WTC11 (cell line): ENCODE measurements around the gene APOBR. TPM values are rescaled to one million over a fixed set of nuclear protein-coding genes. Genes with fewer than 3 reads are reported as not detected.
"Not testable (repeated sequence)": the region's sequence is repeated elsewhere in the genome, so short reads cannot be mapped to it uniquely, and the experiment has no call there.

Source experiments
- ATAC-seq: fragments of 200-7000 bp; cut with Tn5 transposase; 2 replicates; pipeline ENCODE4 v1.10.0; 2021; ENCODE audit warnings: mild to moderate bottlenecking, moderate library complexity
- CTCF ChIA-PET: fragments of 300-600 bp; sonication (Branson Sonifier 250); formaldehyde crosslinking; loops from one replicate; lab custom pipeline; 2021; ENCODE audit warnings: antibody characterized with exemption; lab: Charles Lee
- POLR2A ChIA-PET: fragments of 350-600 bp; sonication (Branson Sonifier 250); formaldehyde crosslinking; loops from one replicate; lab custom pipeline; 2021; ENCODE audit warnings: antibody characterized with exemption; lab: Charles Lee
- DNase-seq: peaks from one replicate; pipeline ENCODE4 v3.0.0; 2021; ENCODE audit warnings: low spot score
- H3K27ac Mint-ChIP-seq: 2 replicates; pipeline ENCODE4 v1.8.0; 2021; ENCODE audit warnings: mixed read lengths
- H3K27me3 Mint-ChIP-seq: 2 replicates; pipeline ENCODE4 v1.8.0; 2021; ENCODE audit warnings: low read depth, mild to moderate bottlenecking, moderate library complexity, mixed read lengths
- H3K36me3 Mint-ChIP-seq: 2 replicates; pipeline ENCODE4 v1.8.0; 2021; ENCODE audit warnings: mixed read lengths
- H3K4me1 Mint-ChIP-seq: 2 replicates; pipeline ENCODE4 v1.8.0; 2022; ENCODE audit warnings: mixed read lengths
- H3K4me3 Mint-ChIP-seq: 2 replicates; pipeline ENCODE4 v1.8.0; 2021; ENCODE audit warnings: mild to moderate bottlenecking, moderate library complexity, mixed read lengths
- H3K9me3 Mint-ChIP-seq: 2 replicates; pipeline ENCODE4 v1.8.0; 2021; ENCODE audit warnings: mixed read lengths
- ATF1 ChIP-seq: sonication (generic); formaldehyde crosslinking; IDR thresholded peaks from 2 replicates; pipeline ENCODE4 v1.8.1; 2023; ENCODE audit warnings: mild to moderate bottlenecking, moderate library complexity, missing genetic modification reagents
- CREM ChIP-seq: sonication (generic); formaldehyde crosslinking; IDR thresholded peaks from 2 replicates; pipeline ENCODE4 v1.8.1; 2022; ENCODE audit warnings: mild to moderate bottlenecking, missing genetic modification reagents, moderate library complexity
- GRHL2 ChIP-seq: fragments of 250-450 bp; sonication (Bioruptor Pico); IDR thresholded peaks from 2 replicates; pipeline ENCODE4 v1.8.0; 2022; ENCODE audit warnings: mild to moderate bottlenecking, moderate library complexity; ENCODE audit not compliant: insufficient replicate concordance, severe bottlenecking
- NFATC4 ChIP-seq: fragments of 250-450 bp; sonication (Bioruptor Pico); IDR thresholded peaks from 2 replicates; pipeline ENCODE4 v1.9.0; 2021; ENCODE audit warnings: mild to moderate bottlenecking
- NR1H2 ChIP-seq: sonication (generic); formaldehyde crosslinking; IDR thresholded peaks from 2 replicates; pipeline ENCODE4 v1.9.0; 2021; ENCODE audit warnings: mild to moderate bottlenecking, moderate library complexity, missing genetic modification reagents
- PRRX2 ChIP-seq: fragments of 250-450 bp; sonication (Bioruptor Pico); IDR thresholded peaks from 2 replicates; pipeline ENCODE4 v1.8.0; 2021; ENCODE audit warnings: mild to moderate bottlenecking
- TEAD1 ChIP-seq: sonication (generic); formaldehyde crosslinking; IDR thresholded peaks from 2 replicates; pipeline ENCODE4 v1.8.0; 2022; ENCODE audit warnings: mild to moderate bottlenecking, missing genetic modification reagents
- TEAD4 ChIP-seq: sonication (generic); formaldehyde crosslinking; IDR thresholded peaks from 2 replicates; pipeline ENCODE4 v1.8.0; 2022; ENCODE audit warnings: mild to moderate bottlenecking, missing genetic modification reagents
- TP53 ChIP-seq: sonication (generic); formaldehyde crosslinking; IDR thresholded peaks from 2 replicates; pipeline ENCODE4 v1.8.1; 2023; ENCODE audit warnings: mild to moderate bottlenecking, missing genetic modification reagents
- ZNF121 ChIP-seq: sonication (generic); formaldehyde crosslinking; IDR thresholded peaks from 2 replicates; pipeline ENCODE4 v1.8.0; 2023; ENCODE audit warnings: missing genetic modification reagents
- ZNF138 ChIP-seq: sonication (generic); formaldehyde crosslinking; conservative IDR thresholded peaks from 2 replicates; pipeline ENCODE4 v1.8.1; 2022; ENCODE audit warnings: mild to moderate bottlenecking, moderate library complexity, missing genetic modification reagents
- total RNA-seq: library from RNA; stranded (reverse); gene quantifications from 3 replicates; pipeline ENCODE4 v1.2.3, GENCODE V29; 2021
- TF ChIP-seq, protein P1 (sequence below): sonication (generic); formaldehyde crosslinking; IDR thresholded peaks from 2 replicates; pipeline ENCODE4 v1.8.0; 2023; ENCODE audit warnings: missing genetic modification reagents, mild to moderate bottlenecking, borderline replicate concordance
- TF ChIP-seq, protein P2 (sequence below): fragments of 250-450 bp; sonication (Bioruptor Pico); IDR thresholded peaks from 2 replicates; pipeline ENCODE4 v2.1.2; 2022; ENCODE audit warnings: mild to moderate bottlenecking, moderate library complexity
- TF ChIP-seq, protein P3 (sequence below): sonication (generic); formaldehyde crosslinking; IDR thresholded peaks from 2 replicates; pipeline ENCODE4 v1.8.0; 2022; ENCODE audit warnings: mild to moderate bottlenecking, missing genetic modification reagents
- TF ChIP-seq, protein P4 (sequence below): fragments of 250-450 bp; sonication (Bioruptor Pico); conservative IDR thresholded peaks from 2 replicates; pipeline ENCODE4 v1.9.0; 2021; ENCODE audit warnings: mild to moderate bottlenecking
- TF ChIP-seq, protein P5 (sequence below): sonication (generic); formaldehyde crosslinking; IDR thresholded peaks from 2 replicates; pipeline ENCODE4 v1.8.1; 2023; ENCODE audit warnings: mild to moderate bottlenecking, missing genetic modification reagents, borderline replicate concordance

The APOBR gene
- total RNA-seq, 1 experiment from 2014 or later, result not detected

DNA sequence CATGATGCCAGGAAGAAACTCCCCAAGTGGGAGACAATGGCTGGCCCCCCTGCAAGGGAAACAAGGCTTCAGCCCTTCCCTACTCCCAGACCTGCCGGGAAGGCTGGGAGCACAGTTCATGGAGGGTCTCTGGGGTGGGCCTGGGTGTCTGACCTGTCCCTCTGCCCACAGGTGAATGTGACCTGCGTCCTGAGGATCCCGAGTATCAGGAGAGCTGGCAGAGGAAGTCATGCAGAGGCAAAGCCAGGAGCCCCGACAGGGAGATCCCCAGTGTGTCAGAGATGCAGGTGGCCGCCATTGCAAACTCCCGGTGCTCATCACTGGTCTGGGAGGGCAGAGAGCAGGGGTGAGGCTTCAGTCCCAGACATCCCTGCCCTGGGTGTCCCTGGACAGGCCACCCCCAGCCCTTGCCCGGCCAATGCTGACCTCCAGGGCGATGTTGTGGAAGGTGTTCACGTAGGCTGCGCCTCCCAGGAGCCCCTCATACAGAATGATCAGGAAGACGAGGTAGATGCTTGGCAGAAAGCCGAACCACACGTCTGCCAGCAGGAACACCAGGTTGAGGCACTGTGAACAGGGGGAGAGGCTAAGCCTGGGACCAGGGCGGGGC, 17.0 kb upstream of the APOBR start (continued):
- TF ChIP-seq, protein P1, sequence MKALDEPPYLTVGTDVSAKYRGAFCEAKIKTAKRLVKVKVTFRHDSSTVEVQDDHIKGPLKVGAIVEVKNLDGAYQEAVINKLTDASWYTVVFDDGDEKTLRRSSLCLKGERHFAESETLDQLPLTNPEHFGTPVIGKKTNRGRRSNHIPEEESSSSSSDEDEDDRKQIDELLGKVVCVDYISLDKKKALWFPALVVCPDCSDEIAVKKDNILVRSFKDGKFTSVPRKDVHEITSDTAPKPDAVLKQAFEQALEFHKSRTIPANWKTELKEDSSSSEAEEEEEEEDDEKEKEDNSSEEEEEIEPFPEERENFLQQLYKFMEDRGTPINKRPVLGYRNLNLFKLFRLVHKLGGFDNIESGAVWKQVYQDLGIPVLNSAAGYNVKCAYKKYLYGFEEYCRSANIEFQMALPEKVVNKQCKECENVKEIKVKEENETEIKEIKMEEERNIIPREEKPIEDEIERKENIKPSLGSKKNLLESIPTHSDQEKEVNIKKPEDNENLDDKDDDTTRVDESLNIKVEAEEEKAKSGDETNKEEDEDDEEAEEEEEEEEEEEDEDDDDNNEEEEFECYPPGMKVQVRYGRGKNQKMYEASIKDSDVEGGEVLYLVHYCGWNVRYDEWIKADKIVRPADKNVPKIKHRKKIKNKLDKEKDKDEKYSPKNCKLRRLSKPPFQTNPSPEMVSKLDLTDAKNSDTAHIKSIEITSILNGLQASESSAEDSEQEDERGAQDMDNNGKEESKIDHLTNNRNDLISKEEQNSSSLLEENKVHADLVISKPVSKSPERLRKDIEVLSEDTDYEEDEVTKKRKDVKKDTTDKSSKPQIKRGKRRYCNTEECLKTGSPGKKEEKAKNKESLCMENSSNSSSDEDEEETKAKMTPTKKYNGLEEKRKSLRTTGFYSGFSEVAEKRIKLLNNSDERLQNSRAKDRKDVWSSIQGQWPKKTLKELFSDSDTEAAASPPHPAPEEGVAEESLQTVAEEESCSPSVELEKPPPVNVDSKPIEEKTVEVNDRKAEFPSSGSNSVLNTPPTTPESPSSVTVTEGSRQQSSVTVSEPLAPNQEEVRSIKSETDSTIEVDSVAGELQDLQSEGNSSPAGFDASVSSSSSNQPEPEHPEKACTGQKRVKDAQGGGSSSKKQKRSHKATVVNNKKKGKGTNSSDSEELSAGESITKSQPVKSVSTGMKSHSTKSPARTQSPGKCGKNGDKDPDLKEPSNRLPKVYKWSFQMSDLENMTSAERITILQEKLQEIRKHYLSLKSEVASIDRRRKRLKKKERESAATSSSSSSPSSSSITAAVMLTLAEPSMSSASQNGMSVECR, result no peak
- no peak for TF ChIP-seq ATF1 (CRISPR knock-in tag)
- no peak for TF ChIP-seq TP53 (CRISPR knock-in tag)
- no peak for TF ChIP-seq TEAD4 (CRISPR knock-in tag)
- TF ChIP-seq NR1H2 (CRISPR knock-in tag), result no peak
- TF ChIP-seq, protein P2, sequence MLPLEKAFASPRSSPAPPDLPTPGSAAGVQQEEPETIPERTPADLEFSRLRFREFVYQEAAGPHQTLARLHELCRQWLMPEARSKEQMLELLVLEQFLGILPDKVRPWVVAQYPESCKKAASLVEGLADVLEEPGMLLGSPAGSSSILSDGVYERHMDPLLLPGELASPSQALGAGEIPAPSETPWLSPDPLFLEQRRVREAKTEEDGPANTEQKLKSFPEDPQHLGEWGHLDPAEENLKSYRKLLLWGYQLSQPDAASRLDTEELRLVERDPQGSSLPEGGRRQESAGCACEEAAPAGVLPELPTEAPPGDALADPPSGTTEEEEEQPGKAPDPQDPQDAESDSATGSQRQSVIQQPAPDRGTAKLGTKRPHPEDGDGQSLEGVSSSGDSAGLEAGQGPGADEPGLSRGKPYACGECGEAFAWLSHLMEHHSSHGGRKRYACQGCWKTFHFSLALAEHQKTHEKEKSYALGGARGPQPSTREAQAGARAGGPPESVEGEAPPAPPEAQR (CRISPR knock-in tag), result no peak

DNA sequence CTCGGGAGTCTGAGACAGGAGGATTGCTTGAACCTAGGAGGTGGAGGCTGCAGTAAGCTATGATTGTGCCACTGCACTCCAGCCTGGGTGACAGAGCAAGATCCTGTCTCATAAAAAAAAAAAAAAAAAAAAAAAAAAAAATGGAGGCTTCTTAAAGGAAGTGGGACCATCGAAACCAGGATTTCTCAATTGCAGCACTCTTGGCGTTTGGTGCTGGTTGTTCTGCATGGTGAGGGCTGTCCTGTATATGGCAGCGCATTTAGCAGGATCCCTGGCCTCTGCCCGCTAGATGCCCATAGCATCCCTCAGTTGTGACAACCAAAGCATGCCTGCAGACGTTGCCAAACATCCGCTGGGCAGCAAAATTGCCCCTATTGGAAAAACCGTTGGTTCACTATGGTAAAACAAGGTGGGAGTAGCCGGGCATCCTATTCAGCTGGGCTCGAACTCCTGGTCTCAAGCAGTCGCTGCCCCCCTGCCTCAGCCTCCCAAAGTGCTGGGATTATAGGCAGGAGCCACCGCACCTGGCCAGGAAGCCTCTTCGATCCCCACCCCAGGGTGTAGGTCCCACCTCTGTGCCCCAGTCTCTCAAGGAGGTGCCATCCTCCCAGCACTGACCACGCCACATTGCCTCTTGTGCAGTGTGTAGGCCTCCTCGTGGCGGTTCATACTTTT, 15.8 kb upstream of the APOBR start:
- Mint-ChIP-seq H3K27ac (no peak overlapping the region), H3K4me3 (no peak overlapping the region), H3K36me3 (peaks cover 8% of the 10 kb centered on the region), H3K4me1 (no peaks in the 10 kb centered on the region), H3K9me3 (no peaks in the 10 kb centered on the region), H3K27me3 (no peaks in the 10 kb centered on the region)
- ChIA-PET POLR2A (no interaction called here), CTCF (no interaction called here)
- TF ChIP-seq TEAD1 (no peak), GRHL2 (no peak), NFATC4 (CRISPR knock-in tag) (no peak), CREM (CRISPR knock-in tag) (no peak)
- TF ChIP-seq, protein P3, sequence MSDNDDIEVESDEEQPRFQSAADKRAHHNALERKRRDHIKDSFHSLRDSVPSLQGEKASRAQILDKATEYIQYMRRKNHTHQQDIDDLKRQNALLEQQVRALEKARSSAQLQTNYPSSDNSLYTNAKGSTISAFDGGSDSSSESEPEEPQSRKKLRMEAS (CRISPR knock-in tag), result no peak
- TF ChIP-seq, protein P4, sequence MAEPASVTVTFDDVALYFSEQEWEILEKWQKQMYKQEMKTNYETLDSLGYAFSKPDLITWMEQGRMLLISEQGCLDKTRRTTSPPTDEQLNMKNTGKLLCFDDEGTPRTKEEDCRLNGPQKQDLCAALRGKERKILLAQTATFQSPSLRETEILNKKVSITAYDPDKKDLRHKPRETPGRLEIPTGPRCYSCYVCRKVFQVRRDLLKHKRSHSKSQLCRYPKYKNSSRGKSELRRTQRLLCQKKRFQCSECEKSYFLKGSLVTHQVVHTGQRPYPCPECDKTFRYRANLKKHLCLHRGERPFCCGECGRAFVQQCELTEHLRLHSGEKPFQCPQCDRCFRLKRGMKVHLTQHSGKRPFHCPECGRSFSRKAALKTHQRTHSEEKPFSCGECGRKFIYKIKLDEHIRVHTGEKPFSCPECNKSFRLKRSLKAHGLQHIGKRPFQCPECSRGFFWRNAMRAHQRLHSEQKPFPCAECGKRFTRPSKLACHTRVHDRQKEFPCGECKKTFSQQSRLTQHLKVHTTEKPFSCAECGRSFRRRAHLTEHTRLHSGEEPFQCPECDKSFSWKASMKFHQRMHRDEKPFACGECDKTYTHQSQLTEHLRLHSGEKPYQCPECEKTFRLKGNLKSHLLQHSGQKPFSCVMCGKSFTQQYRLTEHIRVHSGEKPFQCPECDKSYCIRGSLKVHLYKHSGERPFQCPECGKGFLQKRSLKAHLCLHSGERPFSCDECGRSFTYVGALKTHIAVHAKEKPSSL (CRISPR knock-in tag), result no peak
- no peak for ATAC-seq
- no peak for DNase-seq

DNA sequence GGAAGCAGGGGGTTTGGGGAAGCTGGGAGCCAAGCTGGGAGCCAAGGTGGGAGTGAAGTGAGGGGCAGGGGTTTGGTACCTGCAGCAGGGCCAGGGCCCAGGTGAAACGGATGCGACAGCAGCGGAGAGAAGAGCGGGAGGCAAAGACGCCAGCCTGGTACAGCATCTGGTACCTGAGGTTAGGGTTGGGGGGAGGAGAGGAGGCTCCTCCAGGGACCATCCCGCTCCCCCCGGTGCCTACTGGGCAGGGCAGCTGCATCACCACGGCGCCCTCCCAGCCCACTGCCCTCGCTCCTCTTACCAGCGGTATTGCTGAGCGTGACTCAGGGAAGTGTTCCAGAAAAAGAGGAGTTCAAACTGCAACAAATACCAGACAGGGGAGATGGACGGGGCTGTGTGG, 12.4 kb upstream of the APOBR start:
- Mint-ChIP-seq H3K9me3 (no peaks in the 10 kb centered on the region), H3K27me3 (no peaks in the 10 kb centered on the region)
- POLR2A ChIA-PET, result no interaction called here
- no peak for DNase-seq
- TF ChIP-seq PRRX2, result no peak
- TF ChIP-seq, protein P5, sequence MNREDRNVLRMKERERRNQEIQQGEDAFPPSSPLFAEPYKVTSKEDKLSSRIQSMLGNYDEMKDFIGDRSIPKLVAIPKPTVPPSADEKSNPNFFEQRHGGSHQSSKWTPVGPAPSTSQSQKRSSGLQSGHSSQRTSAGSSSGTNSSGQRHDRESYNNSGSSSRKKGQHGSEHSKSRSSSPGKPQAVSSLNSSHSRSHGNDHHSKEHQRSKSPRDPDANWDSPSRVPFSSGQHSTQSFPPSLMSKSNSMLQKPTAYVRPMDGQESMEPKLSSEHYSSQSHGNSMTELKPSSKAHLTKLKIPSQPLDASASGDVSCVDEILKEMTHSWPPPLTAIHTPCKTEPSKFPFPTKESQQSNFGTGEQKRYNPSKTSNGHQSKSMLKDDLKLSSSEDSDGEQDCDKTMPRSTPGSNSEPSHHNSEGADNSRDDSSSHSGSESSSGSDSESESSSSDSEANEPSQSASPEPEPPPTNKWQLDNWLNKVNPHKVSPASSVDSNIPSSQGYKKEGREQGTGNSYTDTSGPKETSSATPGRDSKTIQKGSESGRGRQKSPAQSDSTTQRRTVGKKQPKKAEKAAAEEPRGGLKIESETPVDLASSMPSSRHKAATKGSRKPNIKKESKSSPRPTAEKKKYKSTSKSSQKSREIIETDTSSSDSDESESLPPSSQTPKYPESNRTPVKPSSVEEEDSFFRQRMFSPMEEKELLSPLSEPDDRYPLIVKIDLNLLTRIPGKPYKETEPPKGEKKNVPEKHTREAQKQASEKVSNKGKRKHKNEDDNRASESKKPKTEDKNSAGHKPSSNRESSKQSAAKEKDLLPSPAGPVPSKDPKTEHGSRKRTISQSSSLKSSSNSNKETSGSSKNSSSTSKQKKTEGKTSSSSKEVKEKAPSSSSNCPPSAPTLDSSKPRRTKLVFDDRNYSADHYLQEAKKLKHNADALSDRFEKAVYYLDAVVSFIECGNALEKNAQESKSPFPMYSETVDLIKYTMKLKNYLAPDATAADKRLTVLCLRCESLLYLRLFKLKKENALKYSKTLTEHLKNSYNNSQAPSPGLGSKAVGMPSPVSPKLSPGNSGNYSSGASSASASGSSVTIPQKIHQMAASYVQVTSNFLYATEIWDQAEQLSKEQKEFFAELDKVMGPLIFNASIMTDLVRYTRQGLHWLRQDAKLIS, result no peak
- no peak for TF ChIP-seq ZNF138
- TF ChIP-seq ZNF121 (CRISPR knock-in tag), result no peak
- TF ChIP-seq, all 79 proteins: peak for 0
- CTCF ChIA-PET, result no interaction called here
- H3K36me3 Mint-ChIP-seq, result peaks cover 12% of the 10 kb centered on the region
- no peak overlapping the region for H3K27ac Mint-ChIP-seq
- no peaks in the 10 kb centered on the region for H3K4me1 Mint-ChIP-seq
- no peak overlapping the region for H3K4me3 Mint-ChIP-seq
- no peak for ATAC-seq

DNA sequence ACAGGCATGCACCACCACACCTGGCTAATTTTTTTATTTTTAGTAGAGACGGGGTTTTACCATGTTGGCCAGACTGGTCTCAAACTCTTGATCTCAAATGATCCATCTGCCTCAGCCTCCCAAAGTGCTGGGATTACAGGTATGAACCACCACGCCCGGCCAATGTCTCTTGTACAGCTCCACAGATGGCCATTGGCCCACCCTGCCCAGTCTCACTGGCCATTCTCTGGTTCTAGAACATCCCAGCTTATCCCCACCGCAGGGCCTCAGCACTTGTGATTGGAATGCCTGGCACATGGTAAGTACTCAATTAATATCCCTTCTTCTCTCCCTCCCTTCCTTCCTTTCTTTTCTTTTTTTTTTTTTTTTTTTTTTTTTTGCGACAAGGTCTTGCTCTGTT, 11.1 kb upstream of the APOBR start:
- H3K4me3 Mint-ChIP-seq, DNase-seq, H3K4me1 Mint-ChIP-seq, POLR2A ChIA-PET, ATAC-seq, H3K36me3 Mint-ChIP-seq, H3K27ac Mint-ChIP-seq, H3K9me3 Mint-ChIP-seq, H3K27me3 Mint-ChIP-seq: not testable (repeated sequence)
- CTCF ChIA-PET, result interaction anchor here (0.6 kb wide), 1 partner anchor 90 kb away, joined by 5 read pairs; no protein-coding TSS in a partner anchor
